IPS-15b (cell line): ENCODE data around the gene C5.

Experiments
- H3K27me3 ChIP-seq: one replicate; pipeline ENCODE4 v1.6.1; 2013; ENCODE audit warnings: low read length; ENCODE audit not compliant: control insufficient read depth, insufficient read depth
- H3K36me3 ChIP-seq: one replicate; pipeline ENCODE4 v1.6.1; 2013; ENCODE audit warnings: low read length; ENCODE audit not compliant: control insufficient read depth, insufficient read depth
- H3K4me1 ChIP-seq: one replicate; pipeline ENCODE4 v1.6.1; 2013; ENCODE audit warnings: mild to moderate bottlenecking, low read length; ENCODE audit not compliant: control insufficient read depth, insufficient read depth
- H3K4me3 ChIP-seq: one replicate; pipeline ENCODE4 v1.5.1; 2013; ENCODE audit warnings: low read depth, low read length
- H3K9ac ChIP-seq: one replicate; pipeline ENCODE4 v1.6.1; 2013; ENCODE audit warnings: low read depth, mild to moderate bottlenecking, low read length
- H3K9me3 ChIP-seq: one replicate; pipeline ENCODE4 v1.6.1; 2013; ENCODE audit warnings: mild to moderate bottlenecking, low read length; ENCODE audit not compliant: control insufficient read depth, insufficient read depth

The C5 gene

DNA sequence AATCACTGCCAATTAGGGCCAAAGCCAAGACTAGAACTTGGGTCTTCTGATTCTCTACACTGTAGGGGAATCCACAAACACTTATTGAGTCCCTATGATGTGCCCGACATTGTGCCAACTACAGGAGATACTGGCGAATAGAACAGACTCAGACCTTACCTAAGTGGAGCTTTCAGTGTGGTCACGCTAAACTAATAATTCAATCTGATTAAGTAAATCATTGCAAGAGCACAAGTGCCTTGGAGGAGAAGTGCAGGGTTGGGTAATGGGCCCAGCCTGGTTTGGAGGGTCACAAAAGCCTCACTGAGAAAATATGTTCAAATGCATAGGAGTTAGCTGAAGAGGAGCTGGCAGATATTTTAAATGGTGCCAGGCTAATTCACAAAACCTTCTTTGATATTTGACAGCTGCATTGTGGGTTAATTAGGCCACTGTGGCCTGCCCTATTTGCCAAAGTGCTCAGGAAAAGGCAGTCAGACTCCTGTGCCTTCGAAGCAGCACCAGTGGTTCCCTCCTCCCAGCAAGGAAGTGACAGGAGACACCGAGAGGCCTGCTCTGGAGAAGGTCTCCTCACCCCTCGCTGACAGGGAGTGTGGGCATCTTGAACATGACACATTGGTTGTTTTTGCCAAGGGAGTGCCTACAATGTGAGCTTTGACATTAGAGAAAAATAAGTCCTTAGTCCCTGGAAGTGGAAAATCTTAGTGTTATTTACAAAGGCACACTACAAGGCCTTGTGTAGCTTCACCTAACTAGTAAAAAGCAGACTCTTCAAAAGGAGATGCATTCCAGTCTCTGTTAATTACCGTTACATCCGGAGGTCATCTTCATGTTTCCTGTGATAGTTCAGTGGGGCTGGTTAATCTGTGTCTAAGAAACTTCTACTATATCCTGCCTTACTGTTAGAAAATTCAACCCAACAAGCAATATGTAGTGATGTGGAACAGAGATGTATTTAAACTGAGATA is 99.4 kb downstream of the C5 start:
- no peak overlapping the region for H3K9ac ChIP-seq
- no peaks in the 10 kb centered on the region for H3K27me3 ChIP-seq
- no peaks in the 10 kb centered on the region for H3K4me1 ChIP-seq
- no peak overlapping the region for H3K4me3 ChIP-seq
- no peaks in the 10 kb centered on the region for H3K9me3 ChIP-seq
- no peaks in the 10 kb centered on the region for H3K36me3 ChIP-seq

DNA sequence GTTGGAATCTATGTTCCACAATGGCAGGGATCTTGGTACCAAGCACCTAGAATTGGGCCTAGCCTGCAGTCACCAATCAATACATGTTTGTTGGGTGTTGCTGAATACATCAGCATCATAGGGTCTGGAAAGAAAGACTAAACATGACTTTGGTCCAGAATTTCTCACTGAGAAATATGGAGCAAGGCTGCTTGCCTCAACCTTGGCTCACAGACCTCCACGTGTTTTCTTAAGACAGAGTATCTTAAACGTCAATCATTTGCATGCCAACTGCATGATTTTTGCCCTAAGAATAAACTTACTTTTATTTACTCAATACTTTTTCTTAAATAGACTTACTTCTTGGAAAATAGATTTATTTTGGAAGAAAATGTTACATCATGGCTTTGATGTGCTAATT is 100.8 kb downstream of the C5 start:
- no peak overlapping the region for H3K9ac ChIP-seq
- H3K27me3 ChIP-seq: no peaks in the 10 kb centered on the region
- H3K4me1 ChIP-seq: peaks cover 5% of the 10 kb centered on the region
- no peaks in the 10 kb centered on the region for H3K36me3 ChIP-seq
- no peaks in the 10 kb centered on the region for H3K9me3 ChIP-seq
- no peak overlapping the region for H3K4me3 ChIP-seq

GRCh38 chr9:120948824-120949223 is 101.3 kb downstream of the C5 start:
- H3K36me3 ChIP-seq: no peaks in the 10 kb centered on the region
- H3K4me3 ChIP-seq: no peak overlapping the region
- H3K9me3 ChIP-seq: no peaks in the 10 kb centered on the region
- no peaks in the 10 kb centered on the region for H3K27me3 ChIP-seq
- no peak overlapping the region for H3K9ac ChIP-seq
- H3K4me1 ChIP-seq: peaks cover 9% of the 10 kb centered on the region

DNA sequence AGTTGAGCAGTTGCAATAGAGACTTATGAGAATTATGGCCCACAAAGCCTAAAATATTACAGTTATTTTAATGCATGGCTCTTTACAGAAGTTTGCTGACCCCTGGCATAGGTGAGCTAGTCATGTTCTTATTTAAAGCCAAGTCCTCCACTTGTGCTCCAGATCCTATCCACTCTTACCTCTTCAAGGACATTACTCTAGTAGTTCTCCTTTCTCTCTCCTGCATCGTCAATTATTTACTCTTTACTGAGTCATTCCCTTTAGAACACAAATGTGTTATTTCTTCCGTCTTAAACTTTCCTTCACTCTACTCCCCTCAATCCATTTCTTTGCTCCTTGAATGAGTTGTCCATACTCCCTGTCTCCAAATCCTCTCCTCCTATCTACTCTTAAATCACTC is 102.9 kb downstream of the C5 start:
- no peaks in the 10 kb centered on the region for H3K27me3 ChIP-seq
- H3K4me3 ChIP-seq: no peak overlapping the region
- H3K36me3 ChIP-seq: no peaks in the 10 kb centered on the region
- H3K9ac ChIP-seq: no peak overlapping the region
- no peaks in the 10 kb centered on the region for H3K9me3 ChIP-seq
- H3K4me1 ChIP-seq: peaks cover 15% of the 10 kb centered on the region

DNA sequence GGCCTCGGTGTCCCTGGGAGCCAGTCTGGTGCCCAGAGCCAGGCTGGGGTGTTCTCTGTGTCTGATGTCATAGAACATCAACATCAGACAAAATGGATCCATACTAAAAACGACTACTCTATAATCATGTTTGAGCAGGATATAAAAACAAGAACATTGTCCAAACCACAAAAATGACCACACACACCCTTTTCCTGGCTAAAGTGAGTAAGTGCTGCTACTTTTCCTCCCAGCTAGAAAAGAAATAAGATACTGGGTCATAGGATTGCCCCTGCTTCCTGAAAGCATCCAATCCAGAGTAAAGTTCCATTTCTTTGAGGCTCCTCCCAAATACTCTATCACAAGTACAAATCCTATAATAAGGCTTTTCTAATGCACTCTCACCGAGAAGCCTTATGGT is 103.8 kb downstream of the C5 start:
- Histone ChIP-seq H3K4me1 (peaks cover 19% of the 10 kb centered on the region), H3K36me3 (no peaks in the 10 kb centered on the region), H3K9me3 (no peaks in the 10 kb centered on the region), H3K27me3 (no peaks in the 10 kb centered on the region), H3K4me3 (no peak overlapping the region), H3K9ac (no peak overlapping the region)

DNA sequence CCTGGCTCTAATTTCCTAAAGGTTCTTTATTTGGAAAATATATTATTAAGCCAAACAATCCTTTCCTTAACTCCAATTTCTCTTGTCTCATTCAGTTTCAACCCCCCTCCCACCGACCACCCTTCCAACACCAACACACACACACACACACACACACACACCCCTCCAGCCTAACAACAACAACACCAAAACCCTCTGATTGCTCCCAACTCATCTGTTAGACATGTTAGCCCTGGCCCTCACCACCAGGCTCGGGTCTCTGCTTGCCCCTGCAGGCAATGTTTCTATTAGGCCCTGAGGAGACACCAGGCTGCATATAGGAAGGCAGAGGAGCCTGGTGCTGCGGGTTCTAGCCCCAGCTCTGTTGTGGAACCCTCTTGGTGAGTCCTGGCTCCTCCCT is 105.1 kb downstream of the C5 start:
- no peak overlapping the region for H3K4me3 ChIP-seq
- peaks cover 24% of the 10 kb centered on the region for H3K4me1 ChIP-seq
- H3K9me3 ChIP-seq: no peaks in the 10 kb centered on the region
- no peaks in the 10 kb centered on the region for H3K36me3 ChIP-seq
- no peak overlapping the region for H3K9ac ChIP-seq
- no peaks in the 10 kb centered on the region for H3K27me3 ChIP-seq

DNA sequence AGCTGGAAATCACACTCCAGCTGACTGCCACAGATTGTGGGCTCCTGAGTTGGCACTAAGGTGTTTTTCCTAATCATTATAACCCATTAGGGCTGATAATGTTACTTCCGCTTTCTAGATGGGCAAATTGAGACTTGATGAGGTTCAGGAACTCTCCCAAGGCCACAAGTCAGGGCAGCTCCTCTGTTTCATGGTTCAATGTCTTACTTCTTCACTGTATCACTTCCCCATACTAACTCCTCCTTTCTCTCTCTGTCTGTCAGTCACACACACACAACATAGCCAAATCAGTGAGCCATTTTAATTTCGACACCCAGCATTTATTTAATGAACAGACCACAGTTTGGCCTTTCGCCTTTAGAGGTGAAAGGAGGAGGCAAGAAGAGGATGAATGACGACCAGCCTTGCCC is 105.6 kb downstream of the C5 start:
- Histone ChIP-seq H3K9me3 (no peaks in the 10 kb centered on the region), H3K36me3 (no peaks in the 10 kb centered on the region), H3K4me1 (peaks cover 24% of the 10 kb centered on the region)

DNA sequence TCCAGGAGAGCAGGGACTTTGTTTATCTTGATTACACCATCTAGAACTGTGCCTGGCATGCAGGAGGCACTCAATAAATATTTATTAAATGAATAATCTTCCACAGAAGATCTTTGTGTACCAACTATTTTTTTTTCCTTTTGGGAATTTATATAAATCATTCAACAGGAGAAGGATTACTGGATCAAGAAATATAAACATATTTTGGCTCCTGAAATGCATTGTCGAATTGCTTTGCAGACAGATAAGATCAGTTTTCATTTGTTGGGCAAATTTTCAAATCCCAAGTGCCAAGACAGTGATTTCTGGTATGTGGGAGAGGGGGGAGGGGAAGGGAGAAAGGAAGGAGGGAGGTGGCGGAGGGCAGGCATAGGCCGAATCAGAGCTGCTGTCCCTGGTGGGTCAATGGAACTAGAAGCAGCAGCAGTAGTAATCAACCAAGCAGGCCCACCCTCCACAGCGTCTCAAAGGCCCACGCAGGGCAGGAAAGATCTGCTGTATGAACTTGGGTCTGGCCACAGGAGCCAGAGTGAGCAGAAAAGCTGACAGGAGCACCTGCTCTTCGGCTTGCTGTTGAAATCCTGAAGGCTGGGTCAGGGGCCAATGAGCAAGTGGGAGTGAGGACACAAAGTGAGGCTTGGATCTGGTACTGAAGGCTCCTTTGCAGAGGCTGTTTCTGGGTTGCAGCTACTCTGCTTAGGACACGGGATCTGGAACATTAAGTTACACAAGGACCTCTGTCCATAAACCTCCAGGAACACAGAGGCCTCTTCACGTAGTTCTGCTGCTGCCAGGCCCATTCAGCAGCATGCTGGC is 107.7 kb downstream of the C5 start:
- no peaks in the 10 kb centered on the region for H3K36me3 ChIP-seq
- H3K4me1 ChIP-seq: peaks cover 24% of the 10 kb centered on the region
- no peaks in the 10 kb centered on the region for H3K9me3 ChIP-seq
- no peaks in the 10 kb centered on the region for H3K27me3 ChIP-seq
- H3K9ac ChIP-seq: no peak overlapping the region
- no peak overlapping the region for H3K4me3 ChIP-seq

More for the DNA sequence above, 105.6 kb downstream of the C5 start:
- Histone ChIP-seq H3K9ac (no peak overlapping the region), H3K27me3 (no peaks in the 10 kb centered on the region), H3K4me3 (no peak overlapping the region)

- no peaks in the 10 kb centered on the region for H3K27me3 ChIP-seq
- no peaks in the 10 kb centered on the region for H3K9me3 ChIP-seq
- H3K4me3 ChIP-seq: no peak overlapping the region
- no peaks in the 10 kb centered on the region for H3K36me3 ChIP-seq
- no peak overlapping the region for H3K9ac ChIP-seq
- H3K4me1 ChIP-seq: peaks cover 24% of the 10 kb centered on the region
Observed at GRCh38 chr9:120941046-120941770, 108.9 kb downstream of the C5 start.

- Histone ChIP-seq H3K9me3 (no peaks in the 10 kb centered on the region), H3K4me1 (peaks cover 24% of the 10 kb centered on the region), H3K27me3 (no peaks in the 10 kb centered on the region), H3K9ac (no peak overlapping the region), H3K4me3 (no peak overlapping the region), H3K36me3 (no peaks in the 10 kb centered on the region)
Observed at GRCh38 chr9:120940573-120940972, 109.5 kb downstream of the C5 start.

DNA sequence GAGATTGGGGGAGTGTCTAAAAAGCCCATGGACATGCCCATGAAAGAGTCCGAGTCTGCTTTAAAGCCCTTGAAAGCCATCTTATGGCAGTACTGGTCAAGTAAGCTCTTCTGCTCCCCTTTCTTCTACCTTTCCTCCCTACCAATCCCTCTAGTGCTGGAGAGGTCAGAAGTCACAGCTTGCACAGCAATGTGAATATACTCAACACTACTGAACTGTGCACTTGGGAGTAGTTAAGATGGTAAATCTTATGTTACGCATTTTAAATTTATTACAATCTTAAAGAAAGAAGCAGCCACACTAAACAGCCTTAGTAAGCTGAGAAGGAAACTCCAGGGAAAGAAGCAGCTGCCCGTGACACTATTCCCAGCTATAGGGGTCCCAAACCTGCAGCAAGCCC is 111.2 kb downstream of the C5 start:
- H3K4me1 ChIP-seq: peaks cover 15% of the 10 kb centered on the region
- H3K36me3 ChIP-seq: no peaks in the 10 kb centered on the region
- no peak overlapping the region for H3K4me3 ChIP-seq
- no peak overlapping the region for H3K9ac ChIP-seq
- H3K9me3 ChIP-seq: no peaks in the 10 kb centered on the region
- H3K27me3 ChIP-seq: peaks cover 3% of the 10 kb centered on the region
